SK-N-SH (cell line): ENCODE results near the gene ACIN1. TPM values are rescaled to one million over a fixed set of nuclear protein-coding genes. Genes with fewer than 3 reads are reported as not detected.

Experiments
- CTCF ChIA-PET: fragments of 300-600, 350-600 bp; formaldehyde crosslinking; extraction: SDS; loops from one replicate; lab custom pipeline; 2021; lab: Yijun Ruan, JAX
- POLR2A ChIA-PET: fragments of 350-600 bp; sonication (Branson Sonifier 250); formaldehyde crosslinking; extraction: SDS; loops from one replicate; lab custom pipeline; 2020; ENCODE audit warnings: antibody characterized with exemption, inconsistent platforms; lab: Yijun Ruan, JAX
- DNase-seq: peaks from one replicate; pipeline ENCODE4 v3.0.0; 2012
- H2AFZ ChIP-seq: fragments of 200-600 bp; sonication (generic); 2 replicates; pipeline ENCODE4 v1.8.1; 2016; ENCODE audit warnings: antibody characterized with exemption, mild to moderate bottlenecking, low read depth
- H3F3A ChIP-seq: fragments of 200-600 bp; sonication (generic); replicated peaks from 2 replicates; pipeline ENCODE3; 2016; ENCODE audit warnings: antibody characterized with exemption, mild to moderate bottlenecking; ENCODE audit not compliant: insufficient read depth
- H3K27ac ChIP-seq, 2 experiments: fragments of 200-500 bp in 1 of 2; fragments of 200-600 bp in 1 of 2; sonication (Bioruptor generic) in 1 of 2; sonication (generic), shearing (Covaris generic) in 1 of 2; 2 replicates each; pipeline versions ENCODE4 v1.5.1 to v1.6.1; 2014 to 2016; ENCODE audit warnings: low read depth in 2 of 2, inconsistent platforms in 1 of 2, low read length in 1 of 2, mild to moderate bottlenecking in 1 of 2, mixed read lengths in 1 of 2
- H3K27me3 ChIP-seq: fragments of 200-600 bp; sonication (generic), shearing (Covaris generic); 2 replicates; pipeline ENCODE4 v1.6.1; 2016; ENCODE audit warnings: mixed run types; ENCODE audit not compliant: insufficient read depth
- H3K36me3 ChIP-seq, 2 experiments: fragments of 200-500 bp in 1 of 2; fragments of 200-600 bp in 1 of 2; sonication (Bioruptor generic) in 1 of 2; sonication (generic) in 1 of 2; replicated peaks in 1 of 2; 2 replicates each; pipeline versions ENCODE3 to v1.5.1; 2014 to 2016; ENCODE audit warnings: low read length in 1 of 2, mild to moderate bottlenecking in 1 of 2; ENCODE audit not compliant: insufficient read depth in 2 of 2, control insufficient read depth in 1 of 2
- H3K4me1 ChIP-seq, 2 experiments: fragments of 200-500 bp in 1 of 2; fragments of 200-600 bp in 1 of 2; sonication (Bioruptor generic) in 1 of 2; sonication (generic), shearing (Covaris generic) in 1 of 2; 2 replicates each; pipeline versions ENCODE4 v1.5.1 to v1.6.1; 2014 to 2016; ENCODE audit warnings: low read depth in 1 of 2, low read length in 1 of 2, mixed run types in 1 of 2; ENCODE audit not compliant: insufficient read depth in 2 of 2, control insufficient read depth in 1 of 2
- H3K4me2 ChIP-seq: fragments of 200-600 bp; sonication (generic), shearing (Covaris generic); 2 replicates; pipeline ENCODE4 v1.6.1; 2017; ENCODE audit warnings: mixed run types
- H3K4me3 ChIP-seq, 2 experiments: fragments of 200-500 bp in 1 of 2; fragments of 200-600 bp in 1 of 2; sonication (Bioruptor generic) in 1 of 2; sonication (generic), shearing (Covaris generic) in 1 of 2; 2 replicates each; pipeline versions ENCODE4 v1.5.1 to v1.8.1; 2014 to 2016; ENCODE audit warnings: low read depth in 2 of 2, inconsistent platforms in 1 of 2, low read length in 1 of 2, mild to moderate bottlenecking in 1 of 2, mixed read lengths in 1 of 2, moderate library complexity in 1 of 2
- H3K79me2 ChIP-seq: fragments of 200-600 bp; sonication (generic); 2 replicates; pipeline ENCODE4 v1.8.1; 2017; ENCODE audit warnings: mild to moderate bottlenecking; ENCODE audit not compliant: insufficient read depth
- H3K9ac ChIP-seq: fragments of 200-600 bp; sonication (generic); 2 replicates; pipeline ENCODE4 v1.6.1; 2017; ENCODE audit warnings: mixed run types
- H3K9me2 ChIP-seq: fragments of 200-600 bp; sonication (generic); 2 replicates; pipeline ENCODE4 v1.6.1; 2017; ENCODE audit warnings: mixed run types
- H3K9me3 ChIP-seq: fragments of 200-600 bp; sonication (generic); 2 replicates; pipeline ENCODE4 v1.6.1; 2017; ENCODE audit warnings: mixed run types, mild to moderate bottlenecking, moderate library complexity
- H4K20me1 ChIP-seq: fragments of 200-600 bp; sonication (generic); 2 replicates; pipeline ENCODE4 v1.6.1; 2017; ENCODE audit warnings: mild to moderate bottlenecking, mixed run types; ENCODE audit not compliant: insufficient read depth
- CHD2 ChIP-seq: fragments of 150-350 bp; IDR thresholded peaks from 2 replicates; pipeline ENCODE4 v1.6.1; 2018; ENCODE audit warnings: low read length; ENCODE audit not compliant: partially characterized antibody
- CTCF ChIP-seq: fragments of 200-600 bp; sonication (generic); IDR thresholded peaks from 2 replicates; pipeline ENCODE4 v1.6.1; 2017; ENCODE audit warnings: antibody characterized with exemption, mild to moderate bottlenecking, moderate library complexity
- EP300 ChIP-seq, 2 experiments: IDR thresholded peaks; 2 replicates each; pipeline versions ENCODE4 v1.4.0 to v1.6.1; 2012; ENCODE audit warnings: borderline replicate concordance in 1 of 2, low read depth in 1 of 2, low read length in 1 of 2
- MAX ChIP-seq: IDR thresholded peaks from 2 replicates; pipeline ENCODE4 v1.4.0; 2012; ENCODE audit warnings: low read depth
- MEF2A ChIP-seq: IDR thresholded peaks from 2 replicates; pipeline ENCODE4 v1.4.0; 2012; ENCODE audit warnings: low read depth, borderline replicate concordance
- MXI1 ChIP-seq: IDR thresholded peaks from 2 replicates; pipeline ENCODE4 v1.6.1; 2012; ENCODE audit warnings: mild to moderate bottlenecking, low read depth, low read length, improper control_type of control experiment
- POLR2AphosphoS5 ChIP-seq: IDR thresholded peaks from 2 replicates; pipeline ENCODE4 v1.6.1; 2012; ENCODE audit warnings: low read depth, low read length
- RAD21 ChIP-seq: IDR thresholded peaks from 2 replicates; pipeline ENCODE4 v1.6.1; 2012; ENCODE audit warnings: mild to moderate bottlenecking, low read length
- RCOR1 ChIP-seq: fragments of 150-350 bp; IDR thresholded peaks from 2 replicates; pipeline ENCODE4 v1.6.1; 2017; ENCODE audit warnings: antibody characterized with exemption, low read length
- SMC3 ChIP-seq: IDR thresholded peaks from 2 replicates; pipeline ENCODE4 v1.6.1; 2012; ENCODE audit warnings: low read depth, low read length, improper control_type of control experiment
- TCF12 ChIP-seq: IDR thresholded peaks from 2 replicates; pipeline ENCODE4 v1.4.0; 2012
- ZBTB33 ChIP-seq: IDR thresholded peaks from 2 replicates; pipeline ENCODE4 v1.4.0; 2012; ENCODE audit warnings: low read depth, borderline replicate concordance
- WGBS: methylation state at CpG from one replicate; pipeline ENCODE4 v1.1.6; 2017; ENCODE audit warnings: low lambda C conversion rate; 5-methylcytosine and 5-hydroxymethylcytosine counted together
- polyA plus RNA-seq, 3 experiments: library from polyadenylated mRNA; depleted of rRNA; stranded (reverse); fragments of >200 nt; gene quantifications; 2 replicates each; pipeline ENCODE4 v1.2.3, GENCODE V29; 2012

Gene ACIN1
- polyA plus RNA-seq, 1 of the 3 experiments (the other 2 are of a cell fraction) = 159 TPM

GRCh38 chr14:23068789-23069412 is 26.0 kb downstream of the ACIN1 start:
- peak; percentile 89 for DNase-seq
- Histone ChIP-seq H3K4me1 (peaks cover 20 to 35% of the 10 kb centered on the region in 2 experiments), H3F3A (peaks cover 34% of the 10 kb centered on the region), H3K27ac (peak overlapping the region; percentile 35 to 40; a peak in 3 of 4 replicates), H3K27me3 (no peaks in the 10 kb centered on the region), H3K4me3 (peak overlapping the region in 1 of 2 experiments; percentile 50; a peak in 1 of 4 replicates), H3K4me2 (peak overlapping the region; percentile 45; the same call in 1 of the 2 replicates), H3K36me3 (peaks cover 50 to 56% of the 10 kb centered on the region in 2 experiments), H3K9me3 (no peaks in the 10 kb centered on the region), H4K20me1 (peaks cover 39% of the 10 kb centered on the region), H3K79me2 (peaks cover 68% of the 10 kb centered on the region), H3K9ac (no peak overlapping the region), H3K9me2 (no peaks in the 10 kb centered on the region), H2AFZ (no peak overlapping the region)
- ChIA-PET POLR2A (interaction anchor here (0.8 to 1.8 kb wide), 4 partner anchors 10 to 83 kb away, joined by 3 to 11 read pairs (median 5); partner anchors contain the start of genes ACIN1 and C14orf119), CTCF (interaction anchor here (0.5 to 33.1 kb wide), 52 partner anchors 10 to 226 kb away, joined by 3 to 1566 read pairs (median 5); partner anchors contain the start of genes ACIN1, AJUBA, C14orf119 and CDH24)
- WGBS = 35% methylated on average over 8 of the region's 8 CpGs
- TF ChIP-seq SMC3 = peak; percentile 75
- TF ChIP-seq RCOR1 = peak; percentile 61; the same call in 1 of the 2 replicates
- peak; percentile 77 for TF ChIP-seq RAD21
- TF ChIP-seq TCF12 = no peak
- peak; percentile 99 for TF ChIP-seq CTCF
- TF ChIP-seq CHD2 = peak; percentile 64
- peak; percentile 67; the same call in 1 of the 2 replicates for TF ChIP-seq MAX
- TF ChIP-seq POLR2AphosphoS5 = no peak
- TF ChIP-seq MXI1 = peak; percentile 61; the same call in 1 of the 2 replicates
- TF ChIP-seq ZBTB33 = no peak
- TF ChIP-seq MEF2A = no peak
- no peak for TF ChIP-seq EP300 (IDR thresholded peaks at IDR 0.05; ENCODE audit: borderline replicate concordance in 1 of 2, low read depth in 1 of 2, low read length in 1 of 2)
